ENCODE data around the gene LYRM9.
"Not testable (repeated sequence)": the region's sequence is repeated elsewhere in the genome, so short reads cannot be mapped to it uniquely, and the experiment has no call there.

The LYRM9 gene

DNA sequence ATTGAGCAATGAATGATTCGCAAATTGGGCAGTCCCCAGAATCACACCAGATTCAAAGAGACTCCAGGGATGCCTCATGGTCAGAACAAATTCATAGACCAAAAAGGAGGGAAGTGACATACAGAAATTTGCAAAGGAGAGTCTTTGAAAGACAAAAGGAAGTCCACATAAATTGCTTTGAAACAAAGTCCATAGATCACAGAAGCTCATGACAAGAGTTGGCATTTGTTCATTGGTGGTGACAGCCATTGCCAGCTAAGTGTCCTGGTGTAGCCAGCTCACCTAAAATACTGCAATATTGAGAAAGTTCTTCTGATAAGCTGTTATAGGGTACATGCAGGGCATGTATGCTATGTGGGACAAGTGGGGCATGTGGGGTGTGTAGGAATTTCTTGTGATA, 55.4 kb downstream of the LYRM9 start:
- not testable (repeated sequence) for DNase-seq

DNA sequence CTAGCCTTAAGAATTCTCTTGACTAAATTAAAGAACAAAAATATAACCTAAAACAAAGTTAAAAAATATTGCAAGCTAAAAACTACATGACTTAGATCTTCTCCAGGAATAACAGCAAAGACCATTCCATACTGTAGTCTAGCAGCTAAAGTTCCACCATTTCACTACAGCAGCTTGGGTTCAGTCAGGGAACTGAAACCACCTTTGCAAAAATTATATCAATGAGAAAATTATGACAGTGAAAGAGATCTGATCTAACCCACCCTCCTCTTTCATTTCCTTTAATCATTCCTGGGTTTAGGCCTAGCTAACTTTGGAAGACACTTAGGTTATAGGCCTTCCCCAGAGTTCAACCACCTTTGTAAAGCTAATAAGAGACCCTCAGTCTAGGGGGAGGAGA, 56.5 kb downstream of the LYRM9 start:
- no peak for DNase-seq

DNA sequence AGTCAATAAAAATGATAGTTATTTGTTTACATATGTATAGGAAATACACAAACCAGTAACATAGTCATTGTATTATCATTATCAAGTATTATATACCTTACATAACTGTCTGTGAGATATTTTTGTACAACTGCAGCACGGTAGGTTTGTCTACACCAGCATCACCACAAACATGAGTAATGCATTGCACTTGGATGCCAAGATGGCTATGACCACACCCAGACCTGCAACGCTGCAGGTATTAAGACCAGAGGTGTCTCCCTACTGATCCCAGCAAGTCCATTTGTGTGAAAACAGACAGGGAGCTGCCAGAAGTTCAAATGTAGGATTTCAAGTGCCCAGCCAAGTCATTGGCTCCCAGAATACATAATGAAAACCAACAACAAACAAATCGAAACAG, 58.6 kb downstream of the LYRM9 start:
- no peak for DNase-seq

DNA sequence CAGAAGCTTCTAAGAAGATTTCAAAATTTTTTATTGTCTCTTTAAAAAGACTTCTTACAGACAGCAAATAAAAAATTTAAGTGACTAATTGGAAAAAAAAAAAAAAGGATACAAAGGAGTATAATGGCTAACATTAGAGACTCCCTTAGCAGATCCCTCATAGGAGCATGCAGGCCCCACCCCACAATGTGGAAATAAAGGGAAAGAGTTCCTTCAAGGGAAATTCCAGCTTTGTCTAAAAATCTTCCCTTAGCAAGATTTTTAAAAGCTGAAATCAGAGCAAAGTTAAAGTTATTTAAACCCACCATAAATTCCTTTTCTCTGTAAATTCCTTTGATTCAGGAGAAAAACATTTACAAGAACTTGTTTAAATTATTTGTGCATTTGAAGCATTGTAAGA, 60.3 kb downstream of the LYRM9 start:
- no peak for DNase-seq

DNA sequence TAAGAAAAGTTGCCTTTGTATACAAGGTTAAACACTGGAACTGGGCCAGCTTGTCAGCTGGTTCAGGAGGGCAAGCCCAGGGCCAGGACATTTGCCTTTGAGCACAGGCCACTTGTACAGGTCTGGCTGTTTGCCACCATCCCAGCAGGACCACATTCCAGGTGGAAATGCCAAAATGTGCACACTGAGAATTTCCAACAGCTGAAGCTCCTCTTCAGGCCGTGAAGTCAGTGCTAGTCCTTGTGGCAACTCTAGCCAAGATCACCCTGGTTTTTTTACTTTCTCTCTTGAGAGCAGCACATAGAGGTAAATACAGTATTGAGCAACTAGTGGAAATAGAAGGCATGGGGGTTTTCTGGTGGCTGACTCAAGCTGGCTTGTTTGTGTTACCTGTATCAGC, 63.3 kb downstream of the LYRM9 start:
- not testable (repeated sequence) for DNase-seq

DNA sequence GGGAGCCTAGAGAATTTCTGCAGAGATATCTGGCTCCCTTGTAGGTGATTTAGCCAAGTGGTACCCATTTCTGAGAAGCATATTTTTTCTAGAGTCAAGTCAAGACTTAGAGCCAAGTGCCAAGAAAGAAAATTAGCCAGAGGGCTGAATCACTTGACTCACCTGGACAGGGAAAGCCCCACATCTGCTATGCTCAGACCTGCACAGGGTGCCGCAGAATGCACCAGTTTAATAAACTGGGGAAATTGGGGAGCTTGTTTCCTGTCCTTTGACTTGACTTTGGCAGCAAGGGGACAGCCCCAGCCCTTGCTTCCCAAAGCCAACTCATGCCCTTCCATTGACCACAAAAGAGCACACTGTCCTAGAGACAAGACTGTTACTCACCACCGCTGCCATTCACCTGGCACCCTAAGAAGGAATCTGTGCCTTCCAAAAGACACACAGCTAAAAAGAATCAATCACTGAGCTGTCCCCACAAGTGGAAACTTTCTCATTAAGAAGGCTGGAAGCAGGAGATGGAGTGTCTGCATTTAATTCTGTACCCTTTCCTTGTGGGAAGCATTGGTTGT, 63.9 kb downstream of the LYRM9 start:
- not testable (repeated sequence) for DNase-seq
